Mesothelial cell of epicardium (in vitro differentiated cells): ENCODE data around the gene SPHK2. TPM values are rescaled to one million over a fixed set of nuclear protein-coding genes. Genes with fewer than 3 reads are reported as not detected.

Source experiments
- DNase-seq, 2 experiments: peaks; one replicate each; pipeline ENCODE4 v3.0.0; 2021; ENCODE audit warnings: low spot score in 2 of 2; ENCODE audit not compliant: unreplicated experiment in 2 of 2
- H3K27ac Mint-ChIP-seq: 2 replicates; pipeline ENCODE4 v1.8.0; 2021; ENCODE audit warnings: mixed read lengths
- H3K27me3 Mint-ChIP-seq: 2 replicates; pipeline ENCODE4 v1.8.0; 2021; ENCODE audit warnings: low read depth, mixed read lengths
- H3K36me3 Mint-ChIP-seq: 2 replicates; pipeline ENCODE4 v1.8.0; 2021; ENCODE audit warnings: mixed read lengths
- H3K4me1 Mint-ChIP-seq: 2 replicates; pipeline ENCODE4 v1.8.0; 2021; ENCODE audit warnings: mixed read lengths
- H3K4me3 Mint-ChIP-seq: 2 replicates; pipeline ENCODE4 v1.8.0; 2021; ENCODE audit warnings: mild to moderate bottlenecking, moderate library complexity, mixed read lengths
- H3K9me3 Mint-ChIP-seq: 2 replicates; pipeline ENCODE4 v1.8.0; 2021; ENCODE audit warnings: mixed read lengths
- CTCF ChIP-seq: fragments of 200-600 bp; sonication (generic); IDR thresholded peaks from one replicate; pipeline ENCODE4 v1.5.0; 2021; ENCODE audit warnings: antibody characterized with exemption; ENCODE audit not compliant: unreplicated experiment
- total RNA-seq: library from RNA; stranded (reverse); gene quantifications from 3 replicates; pipeline ENCODE4 v1.2.1, GENCODE V29; 2021

Gene SPHK2
- total RNA-seq, 1 donor from 2014 or later, result 27.7 TPM

DNA sequence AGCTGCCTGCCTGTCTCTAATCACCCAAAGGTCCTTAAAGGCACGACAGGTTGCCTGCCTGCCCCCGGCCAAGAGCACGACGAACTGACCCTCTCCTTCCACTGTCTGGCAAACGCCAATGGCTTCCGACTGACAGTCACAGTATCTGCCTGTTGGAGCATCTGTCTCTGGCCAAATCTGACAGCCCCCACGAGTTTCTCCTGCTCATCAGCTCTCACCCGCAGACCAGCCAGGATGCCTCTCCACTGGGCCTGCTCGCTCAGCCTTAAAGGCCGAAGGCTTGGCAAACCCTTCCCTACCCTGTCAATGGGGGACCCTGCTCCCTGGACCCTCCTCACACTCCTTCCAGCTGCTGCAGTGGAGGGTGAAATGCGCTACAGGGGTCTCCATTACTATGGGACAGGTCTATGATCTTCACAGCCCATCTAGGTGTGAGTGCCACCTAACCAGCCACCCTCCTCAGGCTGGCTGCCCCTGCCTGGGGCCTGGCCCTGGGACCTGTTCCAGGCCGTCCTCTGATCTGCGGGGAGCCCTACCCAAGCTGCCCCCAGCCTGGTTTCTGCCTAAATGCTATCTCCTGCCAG, 5.4 kb upstream of the SPHK2 start:
- Mint-ChIP-seq H3K4me1 (peaks cover 29% of the 10 kb centered on the region), H3K9me3 (no peaks in the 10 kb centered on the region), H3K27ac (peak overlapping the region; percentile 43), H3K27me3 (no peaks in the 10 kb centered on the region), H3K4me3 (no peak overlapping the region), H3K36me3 (peaks cover 5% of the 10 kb centered on the region)
- TF ChIP-seq CTCF, result no peak
- DNase-seq, result no peak

- peaks cover 31% of the 10 kb centered on the region for H3K4me1 Mint-ChIP-seq
- no peaks in the 10 kb centered on the region for H3K9me3 Mint-ChIP-seq
- H3K36me3 Mint-ChIP-seq, result peaks cover 5% of the 10 kb centered on the region
- no peak for DNase-seq
- H3K27ac Mint-ChIP-seq, result peak within 1 kb of the TSS; percentile 43
- TF ChIP-seq CTCF, result no peak
- no peaks in the 10 kb centered on the region for H3K27me3 Mint-ChIP-seq
- H3K4me3 Mint-ChIP-seq, result peak within 1 kb of the TSS; percentile 13
These were observed 4.7 kb upstream of the SPHK2 start, which contains the start of gene FAM83E for GRCh38 chr19:48614436-48615230. Gene FAM83E, minus strand, starts transcription at chr19:48615076. Its CDS starts 1,704 bp downstream, at chr19:48613372.

GRCh38 chr19:48615231-48616040, 3.9 kb upstream of the SPHK2 start:
- no peaks in the 10 kb centered on the region for H3K27me3 Mint-ChIP-seq
- no peaks in the 10 kb centered on the region for H3K9me3 Mint-ChIP-seq
- peak overlapping the region; percentile 13 for H3K4me3 Mint-ChIP-seq
- H3K36me3 Mint-ChIP-seq, result peaks cover 5% of the 10 kb centered on the region
- TF ChIP-seq CTCF, result no peak
- DNase-seq, result no peak
- peaks cover 34% of the 10 kb centered on the region for H3K4me1 Mint-ChIP-seq
- peak overlapping the region; percentile 25 for H3K27ac Mint-ChIP-seq

DNA sequence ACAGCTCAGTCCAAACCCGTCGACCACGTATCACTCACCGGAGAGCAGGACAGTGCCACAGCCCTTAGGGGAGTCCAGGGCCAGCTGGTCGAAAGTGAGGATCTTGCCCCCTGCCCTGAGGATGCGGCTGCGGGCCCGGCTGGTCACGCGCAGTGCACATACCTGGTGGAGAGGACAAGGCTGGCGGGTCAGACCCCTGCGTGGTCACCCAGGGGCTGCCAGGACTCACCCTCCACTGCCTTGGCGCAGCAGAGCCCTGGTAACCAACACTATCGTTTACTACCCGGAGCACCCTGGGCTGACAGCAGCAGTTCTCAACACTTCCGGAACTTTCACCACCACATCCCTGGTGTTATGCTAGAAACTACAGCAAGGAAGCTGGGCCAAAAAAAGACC, 3.3 kb upstream of the SPHK2 start:
- Mint-ChIP-seq H3K27ac (peak overlapping the region; percentile 59), H3K9me3 (no peaks in the 10 kb centered on the region), H3K4me3 (peak overlapping the region; percentile 46), H3K36me3 (peaks cover 5% of the 10 kb centered on the region), H3K27me3 (no peaks in the 10 kb centered on the region), H3K4me1 (peaks cover 34% of the 10 kb centered on the region)
- DNase-seq, result no peak
- no peak for TF ChIP-seq CTCF

DNA sequence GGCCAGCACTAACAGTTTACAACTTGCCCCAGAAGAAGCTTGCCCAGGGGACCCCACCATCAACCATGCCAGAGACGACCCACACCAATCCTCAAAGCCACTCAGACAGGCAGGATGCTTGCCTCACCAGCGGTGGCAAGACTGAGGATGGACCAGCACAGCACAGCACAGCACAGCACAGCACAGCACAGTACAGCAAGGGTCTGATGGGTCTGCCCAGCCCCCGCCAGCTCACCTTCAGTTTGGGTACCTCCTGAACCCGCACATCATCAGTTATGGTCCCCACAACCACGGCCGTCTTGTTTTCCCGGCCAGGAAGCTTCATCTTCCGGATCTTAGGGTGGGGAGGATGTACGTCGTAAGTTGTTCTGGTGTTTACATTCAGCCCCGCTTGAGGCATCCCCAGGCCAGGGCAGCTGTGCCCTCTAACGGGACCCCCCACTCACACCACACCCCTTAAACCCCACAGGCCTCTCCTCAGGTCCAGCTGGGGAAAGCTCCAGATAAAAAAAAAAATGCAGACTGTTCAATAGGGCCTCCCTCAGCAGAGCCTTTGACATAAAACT, 2.7 kb upstream of the SPHK2 start:
- H3K27me3 Mint-ChIP-seq, result no peaks in the 10 kb centered on the region
- TF ChIP-seq CTCF, result no peak
- H3K27ac Mint-ChIP-seq, result peak overlapping the region; percentile 99
- peaks cover 34% of the 10 kb centered on the region for H3K4me1 Mint-ChIP-seq
- DNase-seq, result no peak
- H3K4me3 Mint-ChIP-seq, result peak overlapping the region; percentile 99
- H3K36me3 Mint-ChIP-seq, result peaks cover 5% of the 10 kb centered on the region
- no peaks in the 10 kb centered on the region for H3K9me3 Mint-ChIP-seq
